ENCODE results near the gene EHMT2.
A peak's percentile ranks its signal among the peaks of the same experiment; 100 is the strongest.

The EHMT2 gene

GRCh38 chr6:31874084-31874670 lies 23.3 kb downstream of the EHMT2 start:
- Histone ChIP-seq H2BK5ac (ENCODE audit: low read depth, low read length, poor library complexity) (no peak overlapping the region), H3K27ac (ENCODE audit: low read depth, low read length) (no peak overlapping the region), H3K4me3 (ENCODE audit: low read depth, low read length) (no peak overlapping the region), H3K4me2 (ENCODE audit: low read length) (no peak overlapping the region), H2BK12ac (ENCODE audit: low read length) (no peak overlapping the region), H3K79me1 (ENCODE audit: low read length) (no peaks in the 10 kb centered on the region), H2AFZ (ENCODE audit: insufficient read depth, low read length, poor library complexity) (no peak overlapping the region), H3K4ac (ENCODE audit: low read depth, low read length) (no peak overlapping the region), H4K91ac (ENCODE audit: low read depth, low read length) (no peak overlapping the region), H3K27me3 (ENCODE audit: insufficient read depth, low read length) (no peaks in the 10 kb centered on the region), H3K9me3 (ENCODE audit: insufficient read depth, low read depth, low read length) (no peaks in the 10 kb centered on the region), H3K23ac (ENCODE audit: low read length) (no peak overlapping the region), H4K8ac (ENCODE audit: low read depth, low read length) (no peak overlapping the region), H4K12ac (ENCODE audit: low read depth, low read length) (no peak overlapping the region), H2BK120ac (ENCODE audit: insufficient read depth, low read length, poor library complexity) (no peak overlapping the region), H3K18ac (ENCODE audit: low read length) (no peak overlapping the region), H3K36me3 (ENCODE audit: control insufficient read depth in 1 of 2, insufficient read depth in 2 of 2, low read length in 2 of 2) (no peaks in the 10 kb centered on the region), H3K9ac (ENCODE audit: low read length) (no peak overlapping the region), H3K79me2 (ENCODE audit: control insufficient read depth, insufficient read depth, low read length, poor library complexity) (no peaks in the 10 kb centered on the region), H3K14ac (ENCODE audit: low read length) (no peak overlapping the region), H3K4me1 (ENCODE audit: control insufficient read depth in 1 of 2, insufficient read depth in 2 of 2, low read length in 2 of 2) (peaks cover 8 to 19% of the 10 kb centered on the region in 2 experiments), H2AK5ac (ENCODE audit: low read length) (no peak overlapping the region)
- peak; percentile 68 to 84 for DNase-seq
- WGBS (ENCODE audit: extremely low coverage, insufficient coverage, insufficient read length) = no CpG with 5 or more reads among the region's 4 CpGs

DNA sequence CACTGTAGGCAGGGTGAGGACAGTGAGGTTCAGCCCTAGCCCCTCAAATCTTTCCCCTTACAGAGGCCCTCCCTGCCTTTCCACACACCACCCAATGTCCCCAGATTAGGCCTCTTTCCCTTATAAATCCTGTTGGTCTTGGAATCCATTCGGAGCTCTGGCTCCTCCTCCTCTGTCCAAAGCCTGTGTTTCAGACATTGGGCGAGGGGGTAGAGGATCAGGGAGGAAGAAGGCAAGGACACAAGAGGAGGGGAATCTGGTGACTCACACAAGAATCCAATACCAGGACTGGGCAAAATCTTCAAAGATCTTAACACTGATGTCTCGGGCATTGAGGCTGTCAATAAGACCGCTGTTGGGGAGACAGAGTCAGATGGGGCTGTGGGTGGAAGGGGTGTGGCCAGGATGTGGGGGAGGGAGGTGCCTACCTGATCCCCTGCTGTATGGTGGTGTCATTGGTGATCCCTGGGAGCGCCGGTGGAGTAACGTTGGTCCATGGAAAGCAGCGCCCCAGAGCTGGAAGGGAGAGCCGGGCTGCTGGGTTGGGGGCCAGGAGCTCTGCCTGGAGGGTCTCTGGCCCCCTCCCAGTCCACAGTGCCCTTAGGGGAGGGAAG lies 26.3 kb downstream of the EHMT2 start:
- Histone ChIP-seq H3K36me3 (ENCODE audit: control insufficient read depth in 1 of 2, insufficient read depth in 2 of 2, low read length in 2 of 2) (no peaks in the 10 kb centered on the region), H2AK5ac (ENCODE audit: low read length) (no peak overlapping the region), H3K27me3 (ENCODE audit: insufficient read depth, low read length) (no peaks in the 10 kb centered on the region), H4K12ac (ENCODE audit: low read depth, low read length) (no peak overlapping the region), H3K4me1 (ENCODE audit: control insufficient read depth in 1 of 2, insufficient read depth in 2 of 2, low read length in 2 of 2) (peaks cover 8 to 19% of the 10 kb centered on the region in 2 experiments), H3K14ac (ENCODE audit: low read length) (no peak overlapping the region), H2BK5ac (ENCODE audit: low read depth, low read length, poor library complexity) (no peak overlapping the region), H2BK120ac (ENCODE audit: insufficient read depth, low read length, poor library complexity) (no peak overlapping the region), H2AFZ (ENCODE audit: insufficient read depth, low read length, poor library complexity) (no peak overlapping the region), H3K4ac (ENCODE audit: low read depth, low read length) (no peak overlapping the region), H3K79me2 (ENCODE audit: control insufficient read depth, insufficient read depth, low read length, poor library complexity) (no peaks in the 10 kb centered on the region), H3K18ac (ENCODE audit: low read length) (no peak overlapping the region), H3K9ac (ENCODE audit: low read length) (no peak overlapping the region), H2BK12ac (ENCODE audit: low read length) (no peak overlapping the region), H3K9me3 (ENCODE audit: insufficient read depth, low read depth, low read length) (no peaks in the 10 kb centered on the region), H4K8ac (ENCODE audit: low read depth, low read length) (no peak overlapping the region), H3K4me2 (ENCODE audit: low read length) (no peak overlapping the region), H4K91ac (ENCODE audit: low read depth, low read length) (peak overlapping the region; percentile 40), H3K79me1 (ENCODE audit: low read length) (no peaks in the 10 kb centered on the region), H3K4me3 (ENCODE audit: low read depth, low read length) (no peak overlapping the region), H3K27ac (ENCODE audit: low read depth, low read length) (no peak overlapping the region), H3K23ac (ENCODE audit: low read length) (no peak overlapping the region)
- peak in 1 of 2 donors; percentile 26 for DNase-seq
- no CpG with 5 or more reads among the region's 9 CpGs for WGBS (ENCODE audit: extremely low coverage, insufficient coverage, insufficient read length)

GRCh38 chr6:31870385-31870921 lies 27.0 kb downstream of the EHMT2 start:
- DNase-seq = no peak
- no peak overlapping the region for H3K4ac ChIP-seq (ENCODE audit: low read depth, low read length)
- no peak overlapping the region for H4K12ac ChIP-seq (ENCODE audit: low read depth, low read length)
- peaks cover 8 to 22% of the 10 kb centered on the region in 2 experiments for H3K4me1 ChIP-seq (ENCODE audit: control insufficient read depth in 1 of 2, insufficient read depth in 2 of 2, low read length in 2 of 2)
- H3K36me3 ChIP-seq (ENCODE audit: control insufficient read depth in 1 of 2, insufficient read depth in 2 of 2, low read length in 2 of 2) = no peaks in the 10 kb centered on the region
- no peak overlapping the region for H2AK5ac ChIP-seq (ENCODE audit: low read length)
- no peak overlapping the region for H3K4me2 ChIP-seq (ENCODE audit: low read length)
- no peaks in the 10 kb centered on the region for H3K27me3 ChIP-seq (ENCODE audit: insufficient read depth, low read length)
- H4K8ac ChIP-seq (ENCODE audit: low read depth, low read length) = no peak overlapping the region
- no peaks in the 10 kb centered on the region for H3K79me1 ChIP-seq (ENCODE audit: low read length)
- H3K79me2 ChIP-seq (ENCODE audit: control insufficient read depth, insufficient read depth, low read length, poor library complexity) = no peaks in the 10 kb centered on the region
- no peak overlapping the region for H4K91ac ChIP-seq (ENCODE audit: low read depth, low read length)
- H3K27ac ChIP-seq (ENCODE audit: low read depth, low read length) = no peak overlapping the region
- no peak overlapping the region for H2BK12ac ChIP-seq (ENCODE audit: low read length)
- H3K9me3 ChIP-seq (ENCODE audit: insufficient read depth, low read depth, low read length) = no peaks in the 10 kb centered on the region
- no peak overlapping the region for H2AFZ ChIP-seq (ENCODE audit: insufficient read depth, low read length, poor library complexity)
- H3K14ac ChIP-seq (ENCODE audit: low read length) = no peak overlapping the region
- no peak overlapping the region for H2BK120ac ChIP-seq (ENCODE audit: insufficient read depth, low read length, poor library complexity)
- no peak overlapping the region for H3K9ac ChIP-seq (ENCODE audit: low read length)
- H2BK5ac ChIP-seq (ENCODE audit: low read depth, low read length, poor library complexity) = no peak overlapping the region
- H3K23ac ChIP-seq (ENCODE audit: low read length) = no peak overlapping the region
- H3K18ac ChIP-seq (ENCODE audit: low read length) = no peak overlapping the region
- H3K4me3 ChIP-seq (ENCODE audit: low read depth, low read length) = no peak overlapping the region
- no CpG with 5 or more reads among the region's 16 CpGs for WGBS (ENCODE audit: extremely low coverage, insufficient coverage, insufficient read length)

GRCh38 chr6:31869343-31869742 lies 28.2 kb downstream of the EHMT2 start:
- no peak overlapping the region for H3K23ac ChIP-seq (ENCODE audit: low read length)
- no peak overlapping the region for H2BK12ac ChIP-seq (ENCODE audit: low read length)
- H3K79me2 ChIP-seq (ENCODE audit: control insufficient read depth, insufficient read depth, low read length, poor library complexity) = no peaks in the 10 kb centered on the region
- no CpG with 5 or more reads among the region's 8 CpGs for WGBS (ENCODE audit: extremely low coverage, insufficient coverage, insufficient read length)
- H3K4me1 ChIP-seq (ENCODE audit: control insufficient read depth in 1 of 2, insufficient read depth in 2 of 2, low read length in 2 of 2) = peaks cover 11 to 25% of the 10 kb centered on the region in 2 experiments
- no peak overlapping the region for H2AFZ ChIP-seq (ENCODE audit: insufficient read depth, low read length, poor library complexity)
- no peak overlapping the region for H2BK120ac ChIP-seq (ENCODE audit: insufficient read depth, low read length, poor library complexity)
- no peak overlapping the region for H2BK5ac ChIP-seq (ENCODE audit: low read depth, low read length, poor library complexity)
- H3K9me3 ChIP-seq (ENCODE audit: insufficient read depth, low read depth, low read length) = no peaks in the 10 kb centered on the region
- H4K12ac ChIP-seq (ENCODE audit: low read depth, low read length) = no peak overlapping the region
- no peak overlapping the region for H3K4me3 ChIP-seq (ENCODE audit: low read depth, low read length)
- H3K4ac ChIP-seq (ENCODE audit: low read depth, low read length) = no peak overlapping the region
- no peak overlapping the region for H3K14ac ChIP-seq (ENCODE audit: low read length)
- H3K27ac ChIP-seq (ENCODE audit: low read depth, low read length) = no peak overlapping the region
- H3K18ac ChIP-seq (ENCODE audit: low read length) = no peak overlapping the region
- H2AK5ac ChIP-seq (ENCODE audit: low read length) = no peak overlapping the region
- H3K36me3 ChIP-seq (ENCODE audit: control insufficient read depth in 1 of 2, insufficient read depth in 2 of 2, low read length in 2 of 2) = no peaks in the 10 kb centered on the region
- no peaks in the 10 kb centered on the region for H3K79me1 ChIP-seq (ENCODE audit: low read length)
- no peak overlapping the region for H4K8ac ChIP-seq (ENCODE audit: low read depth, low read length)
- no peak overlapping the region for H3K4me2 ChIP-seq (ENCODE audit: low read length)
- no peak overlapping the region for H4K91ac ChIP-seq (ENCODE audit: low read depth, low read length)
- no peaks in the 10 kb centered on the region for H3K27me3 ChIP-seq (ENCODE audit: insufficient read depth, low read length)
- no peak for DNase-seq
- no peak overlapping the region for H3K9ac ChIP-seq (ENCODE audit: low read length)

All from trophoblast cell (in vitro differentiated cells and primary cell).